HepG2 (cell line): ENCODE results near the gene PLCB1. TPM values are rescaled to one million over a fixed set of nuclear protein-coding genes. Genes with fewer than 3 reads are reported as not detected.

ENCODE experiments used
- BORCS8-MEF2B ChIP-seq: sonication (generic); formaldehyde crosslinking; IDR thresholded peaks from 2 replicates; pipeline ENCODE4 v1.8.0; 2022; ENCODE audit warnings: mild to moderate bottlenecking, missing genetic modification reagents
- CREM ChIP-seq, 2 experiments: sonication (generic) in 1 of 2; formaldehyde crosslinking in 1 of 2; IDR thresholded peaks; 2 replicates each; pipeline versions ENCODE4 v1.4.0 to v1.6.1; 2016 to 2020; ENCODE audit warnings: antibody characterized with exemption in 1 of 2, mild to moderate bottlenecking in 1 of 2, missing genetic modification reagents in 1 of 2
- FOSL2 ChIP-seq: sonication (generic); formaldehyde crosslinking; IDR thresholded peaks from 2 replicates; pipeline ENCODE4 v1.4.0; 2020; ENCODE audit warnings: missing genetic modification reagents
- GATAD2A ChIP-seq: IDR thresholded peaks from 2 replicates; pipeline ENCODE4 v1.6.1; 2016
- KLF12 ChIP-seq: sonication (generic); formaldehyde crosslinking; IDR thresholded peaks from 2 replicates; pipeline ENCODE4 v1.4.0; 2020; ENCODE audit warnings: missing genetic modification reagents, borderline replicate concordance
- KLF16 ChIP-seq, 2 experiments: sonication (generic) in 1 of 2; formaldehyde crosslinking in 1 of 2; IDR thresholded peaks; 2 replicates each; pipeline versions ENCODE4 v1.6.1 to v1.8.0; 2016 to 2023; ENCODE audit warnings: missing genetic modification reagents in 2 of 2, missing compliant biosample characterization in 1 of 2
- LCORL ChIP-seq, 2 experiments: fragments of 450-650 bp in 1 of 2; sonication (generic) in 1 of 2; formaldehyde crosslinking in 1 of 2; IDR thresholded peaks; 2 replicates each; pipeline versions ENCODE4 v1.5.0 to v1.6.1; 2017 to 2020; ENCODE audit warnings: antibody characterized with exemption in 1 of 2, missing genetic modification reagents in 1 of 2
- NFRKB ChIP-seq: fragments of 450-650 bp; IDR thresholded peaks from 2 replicates; pipeline ENCODE4 v1.6.1; 2017
- PAF1 ChIP-seq: IDR thresholded peaks from 2 replicates; pipeline ENCODE4 v1.6.1; 2016; ENCODE audit warnings: missing genetic modification reagents, missing compliant biosample characterization
- PHF5A ChIP-seq: IDR thresholded peaks from one replicate; pipeline ENCODE4 v1.6.1; 2018; ENCODE audit warnings: low read depth, missing genetic modification reagents; ENCODE audit not compliant: unreplicated experiment
- SKI ChIP-seq: fragments of 450-650 bp; IDR thresholded peaks from one replicate; pipeline ENCODE4 v1.6.1; 2018; ENCODE audit warnings: mild to moderate bottlenecking; ENCODE audit not compliant: partially characterized antibody
- TBL1XR1 ChIP-seq: fragments of 150-350 bp; IDR thresholded peaks from 2 replicates; pipeline ENCODE4 v1.6.1; 2014; ENCODE audit warnings: borderline replicate concordance, low read length; ENCODE audit not compliant: partially characterized antibody
- ZFP37 ChIP-seq: sonication (generic); formaldehyde crosslinking; IDR thresholded peaks from 2 replicates; pipeline ENCODE4 v1.4.0; 2020; ENCODE audit warnings: missing genetic modification reagents, borderline replicate concordance
- ZFY ChIP-seq: sonication (generic); formaldehyde crosslinking; IDR thresholded peaks from 2 replicates; pipeline ENCODE4 v1.4.0; 2020; ENCODE audit warnings: missing genetic modification reagents
- ZKSCAN8 ChIP-seq: IDR thresholded peaks from 2 replicates; pipeline ENCODE4 v1.6.1; 2016; ENCODE audit warnings: borderline replicate concordance, missing genetic modification reagents, missing compliant biosample characterization
- ZNF34 ChIP-seq: sonication (generic); formaldehyde crosslinking; IDR thresholded peaks from 2 replicates; pipeline ENCODE4 v1.4.0; 2020; ENCODE audit warnings: mild to moderate bottlenecking, missing genetic modification reagents, borderline replicate concordance
- ZNF83 ChIP-seq: sonication (generic); formaldehyde crosslinking; IDR thresholded peaks from 2 replicates; pipeline ENCODE4 v1.4.0; 2020; ENCODE audit warnings: missing genetic modification reagents, mild to moderate bottlenecking, borderline replicate concordance
- ZSCAN20 ChIP-seq: sonication (generic); formaldehyde crosslinking; IDR thresholded peaks from 2 replicates; pipeline ENCODE4 v1.4.0; 2020; ENCODE audit warnings: missing genetic modification reagents, mild to moderate bottlenecking, borderline replicate concordance
- polyA plus RNA-seq, 8 experiments: library from polyadenylated mRNA; depleted of rRNA in 3 of 8; stranded (reverse) in 7 of 8; unstranded in 1 of 8; fragments of >200 nt; fragmentation: Illumina TruSeq in 4 of 8; extraction: Trizol in 4 of 8; gene quantifications; 2 replicates each; pipeline versions ENCODE4 v1.2.1 to v1.2.3, GENCODE V29; 2011 to 2016; ENCODE audit warnings: low read depth in 4 of 8, missing spikeins in 1 of 8, mixed read lengths in 1 of 8; ENCODE audit not compliant: insufficient read depth in 1 of 8
- total RNA-seq, 5 experiments: library from RNA; depleted of rRNA; stranded (reverse); fragments of >200 nt; fragmentation: Illumina TruSeq; extraction: Trizol; gene quantifications; 2 replicates each; pipeline ENCODE4 v1.2.3, GENCODE V29; 2016; ENCODE audit warnings: low read depth in 1 of 5
- TF ChIP-seq, protein P1 (sequence below), 2 experiments: sonication (generic) in 1 of 2; formaldehyde crosslinking in 1 of 2; IDR thresholded peaks; 2 replicates each; pipeline versions ENCODE4 v1.6.1 to v1.9.0; 2014 to 2022; ENCODE audit warnings: antibody characterized with exemption in 1 of 2, borderline replicate concordance in 1 of 2, inconsistent platforms in 1 of 2, low read depth in 1 of 2, missing genetic modification reagents in 1 of 2
- TF ChIP-seq, protein P2 (sequence below), 2 experiments: fragments of 450-650 bp in 1 of 2; sonication (generic) in 1 of 2; formaldehyde crosslinking; IDR thresholded peaks; 2 replicates each; pipeline versions ENCODE4 v1.5.0 to v1.8.0; 2020 to 2022; ENCODE audit warnings: mild to moderate bottlenecking in 1 of 2, missing genetic modification reagents in 1 of 2
- TF ChIP-seq, protein P3 (sequence below): sonication (generic); formaldehyde crosslinking; IDR thresholded peaks from 2 replicates; pipeline ENCODE4 v1.8.1; 2023; ENCODE audit warnings: missing genetic modification reagents, inconsistent platforms, borderline replicate concordance

PLCB1 gene
- total and polyA plus RNA-seq, 2 of the 13 experiments (the other 11 are each of a cell fraction or from before 2014, with no cell fraction given), result 42.4 to 55.9 TPM

DNA sequence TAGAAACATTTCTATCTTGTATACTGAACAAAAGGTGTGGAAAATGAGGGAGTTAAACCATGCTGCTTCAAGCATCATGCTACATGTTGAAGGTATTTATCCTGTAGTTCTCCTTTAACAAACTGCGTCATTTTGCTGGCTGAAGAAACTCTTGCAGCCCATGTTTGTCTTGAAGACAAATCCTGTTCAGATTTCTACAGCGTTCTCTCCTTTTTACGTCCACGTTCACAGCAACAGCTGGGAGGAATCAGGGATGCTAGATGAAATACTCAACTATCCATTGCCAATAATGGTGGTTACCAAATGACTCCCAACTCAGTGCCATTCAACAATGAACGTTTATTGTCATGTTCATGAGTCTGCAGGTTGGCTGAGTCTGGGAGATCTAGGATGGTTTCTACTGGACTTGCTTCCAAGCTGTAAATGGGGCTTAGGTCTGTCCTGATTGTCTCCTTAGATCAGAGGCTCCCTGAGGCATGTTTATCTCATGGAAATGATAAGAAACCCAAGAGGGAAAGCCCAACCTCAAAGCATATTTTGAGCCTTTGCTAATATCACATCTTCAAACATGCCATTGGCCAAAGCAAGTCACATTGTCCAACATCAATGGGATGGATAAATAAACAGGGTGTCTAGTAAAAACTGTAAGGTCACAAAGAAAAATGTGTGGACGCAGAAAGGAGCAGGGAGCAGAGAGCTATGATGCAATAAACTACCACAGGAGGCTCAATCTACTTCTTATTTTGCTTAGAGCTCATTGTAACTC is 2.7 kb upstream of the PLCB1 start (continued):
- TF ChIP-seq, protein P1, sequence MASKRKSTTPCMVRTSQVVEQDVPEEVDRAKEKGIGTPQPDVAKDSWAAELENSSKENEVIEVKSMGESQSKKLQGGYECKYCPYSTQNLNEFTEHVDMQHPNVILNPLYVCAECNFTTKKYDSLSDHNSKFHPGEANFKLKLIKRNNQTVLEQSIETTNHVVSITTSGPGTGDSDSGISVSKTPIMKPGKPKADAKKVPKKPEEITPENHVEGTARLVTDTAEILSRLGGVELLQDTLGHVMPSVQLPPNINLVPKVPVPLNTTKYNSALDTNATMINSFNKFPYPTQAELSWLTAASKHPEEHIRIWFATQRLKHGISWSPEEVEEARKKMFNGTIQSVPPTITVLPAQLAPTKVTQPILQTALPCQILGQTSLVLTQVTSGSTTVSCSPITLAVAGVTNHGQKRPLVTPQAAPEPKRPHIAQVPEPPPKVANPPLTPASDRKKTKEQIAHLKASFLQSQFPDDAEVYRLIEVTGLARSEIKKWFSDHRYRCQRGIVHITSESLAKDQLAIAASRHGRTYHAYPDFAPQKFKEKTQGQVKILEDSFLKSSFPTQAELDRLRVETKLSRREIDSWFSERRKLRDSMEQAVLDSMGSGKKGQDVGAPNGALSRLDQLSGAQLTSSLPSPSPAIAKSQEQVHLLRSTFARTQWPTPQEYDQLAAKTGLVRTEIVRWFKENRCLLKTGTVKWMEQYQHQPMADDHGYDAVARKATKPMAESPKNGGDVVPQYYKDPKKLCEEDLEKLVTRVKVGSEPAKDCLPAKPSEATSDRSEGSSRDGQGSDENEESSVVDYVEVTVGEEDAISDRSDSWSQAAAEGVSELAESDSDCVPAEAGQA (IDR thresholded peaks at IDR 0.05; ENCODE audit: low read depth), result 0 out of 2 replicates have a peak, but pooled peaks have one; percentile 40
- TF ChIP-seq, protein P1 (CRISPR knock-in tag; IDR thresholded peaks at IDR 0.05; ENCODE audit: borderline replicate concordance), result no peak
- no peak for TF ChIP-seq PAF1 (CRISPR knock-in tag)
- TF ChIP-seq KLF16 (CRISPR knock-in tag; IDR thresholded peaks at IDR 0.05), result 0 out of 4 replicates have a peak, but pooled peaks of 1 of the 2 experiments have one; percentile 19
- TF ChIP-seq FOSL2 (CRISPR knock-in tag), result peak; percentile 55
- TF ChIP-seq KLF12, result no peak
- TF ChIP-seq SKI, result peak; percentile 35
- peak; percentile 84 for TF ChIP-seq GATAD2A (CRISPR knock-in tag)
- TF ChIP-seq, protein P2, sequence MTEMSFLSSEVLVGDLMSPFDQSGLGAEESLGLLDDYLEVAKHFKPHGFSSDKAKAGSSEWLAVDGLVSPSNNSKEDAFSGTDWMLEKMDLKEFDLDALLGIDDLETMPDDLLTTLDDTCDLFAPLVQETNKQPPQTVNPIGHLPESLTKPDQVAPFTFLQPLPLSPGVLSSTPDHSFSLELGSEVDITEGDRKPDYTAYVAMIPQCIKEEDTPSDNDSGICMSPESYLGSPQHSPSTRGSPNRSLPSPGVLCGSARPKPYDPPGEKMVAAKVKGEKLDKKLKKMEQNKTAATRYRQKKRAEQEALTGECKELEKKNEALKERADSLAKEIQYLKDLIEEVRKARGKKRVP (CRISPR knock-in tag; IDR thresholded peaks at IDR 0.05), result peak in 1 of 2 experiments; percentile 90; a peak in 2 of 4 replicates
- TF ChIP-seq ZSCAN20, result no peak
- 0 out of 2 replicates have a peak, but pooled peaks have one; percentile 28 for TF ChIP-seq ZKSCAN8 (CRISPR knock-in tag)
- no peak for TF ChIP-seq ZNF83 (CRISPR knock-in tag)
- 0 out of 2 replicates have a peak, but pooled peaks have one; percentile 8 for TF ChIP-seq LCORL (IDR thresholded peaks at IDR 0.05)
- TF ChIP-seq LCORL (CRISPR knock-in tag; IDR thresholded peaks at IDR 0.05), result 0 out of 2 replicates have a peak, but pooled peaks have one; percentile 23
- TF ChIP-seq PHF5A (CRISPR knock-in tag), result no peak
- TF ChIP-seq ZFY (CRISPR knock-in tag), result no peak
- no peak for TF ChIP-seq TBL1XR1
- TF ChIP-seq CREM (IDR thresholded peaks at IDR 0.05), result peak; percentile 47; the same call in 1 of the 2 replicates
- no peak for TF ChIP-seq CREM (CRISPR knock-in tag; IDR thresholded peaks at IDR 0.05)
- TF ChIP-seq BORCS8-MEF2B (CRISPR knock-in tag), result no peak
- peak; percentile 38; the same call in 1 of the 2 replicates for TF ChIP-seq ZNF34
- TF ChIP-seq NFRKB, result no peak
- no peak for TF ChIP-seq ZFP37 (CRISPR knock-in tag)
- TF ChIP-seq, protein P3, sequence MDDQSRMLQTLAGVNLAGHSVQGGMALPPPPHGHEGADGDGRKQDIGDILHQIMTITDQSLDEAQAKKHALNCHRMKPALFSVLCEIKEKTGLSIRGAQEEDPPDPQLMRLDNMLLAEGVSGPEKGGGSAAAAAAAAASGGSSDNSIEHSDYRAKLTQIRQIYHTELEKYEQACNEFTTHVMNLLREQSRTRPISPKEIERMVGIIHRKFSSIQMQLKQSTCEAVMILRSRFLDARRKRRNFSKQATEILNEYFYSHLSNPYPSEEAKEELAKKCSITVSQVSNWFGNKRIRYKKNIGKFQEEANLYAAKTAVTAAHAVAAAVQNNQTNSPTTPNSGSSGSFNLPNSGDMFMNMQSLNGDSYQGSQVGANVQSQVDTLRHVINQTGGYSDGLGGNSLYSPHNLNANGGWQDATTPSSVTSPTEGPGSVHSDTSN (CRISPR knock-in tag), result no peak
